K562 (cell line): Measurements from ENCODE around the gene ZNF804A.

Experiments used
- CBX2 ChIP-seq: fragments of 200-600 bp; sonication (generic); IDR thresholded peaks from one replicate; pipeline ENCODE4 v1.6.1; 2012; ENCODE audit warnings: mild to moderate bottlenecking, low read length, inconsistent platforms; ENCODE audit not compliant: insufficient read depth, poor library complexity, severe bottlenecking
- E2F5 ChIP-seq: sonication (generic); formaldehyde crosslinking; IDR thresholded peaks from 2 replicates; pipeline ENCODE4 v1.8.0; 2022; ENCODE audit warnings: mild to moderate bottlenecking, missing genetic modification reagents
- EGR1 ChIP-seq: fragments of 450-650 bp; conservative IDR thresholded peaks from 2 replicates; pipeline ENCODE4 v1.6.1; 2017; ENCODE audit warnings: mild to moderate bottlenecking
- ESRRA ChIP-seq: fragments of 450-650 bp; IDR thresholded peaks from 2 replicates; pipeline ENCODE4 v1.6.1; 2014; ENCODE audit warnings: low read depth, mild to moderate bottlenecking, moderate library complexity, borderline replicate concordance
- FOXA3 ChIP-seq, 2 experiments: fragments of 450-650 bp in 1 of 2; sonication (generic) in 1 of 2; formaldehyde crosslinking; IDR thresholded peaks in 1 of 2; conservative IDR thresholded peaks in 1 of 2; 2 replicates each; pipeline versions ENCODE4 v1.4.0 to v1.8.0; 2020 to 2022; ENCODE audit warnings: mild to moderate bottlenecking in 2 of 2, missing genetic modification reagents in 1 of 2
- MYNN ChIP-seq, 2 experiments: sonication (generic); formaldehyde crosslinking in 1 of 2; IDR thresholded peaks; 2 replicates each; pipeline versions ENCODE4 v1.5.0 to v1.6.1; 2016 to 2020; ENCODE audit warnings: antibody characterized with exemption in 1 of 2, missing genetic modification reagents in 1 of 2
- TAF15 ChIP-seq: fragments of 200-400 bp; formaldehyde crosslinking; IDR thresholded peaks from 2 replicates; pipeline ENCODE4 v1.6.1; 2017; ENCODE audit warnings: mild to moderate bottlenecking, low read depth, low read length, moderate library complexity
- ZBTB33 ChIP-seq: sonication (generic); formaldehyde crosslinking; IDR thresholded peaks from 2 replicates; pipeline ENCODE4 v1.8.1; 2023; ENCODE audit warnings: mild to moderate bottlenecking, missing genetic modification reagents
- ZC3H11A ChIP-seq: IDR thresholded peaks from 2 replicates; pipeline ENCODE4 v1.6.1; 2012; ENCODE audit warnings: low read depth, low read length, improper control_type of control experiment
- ZNF121 ChIP-seq: sonication (generic); formaldehyde crosslinking; conservative IDR thresholded peaks from 2 replicates; pipeline ENCODE4 v1.8.0; 2022; ENCODE audit warnings: missing genetic modification reagents
- ZNF174 ChIP-seq: fragments of 250-450 bp; sonication (Bioruptor Pico); IDR thresholded peaks from 2 replicates; pipeline ENCODE4 v1.4.0; 2020; ENCODE audit warnings: mild to moderate bottlenecking
- ZNF224 ChIP-seq: sonication (generic); formaldehyde crosslinking; IDR thresholded peaks from 2 replicates; pipeline ENCODE4 v1.8.0; 2022; ENCODE audit warnings: mild to moderate bottlenecking, missing genetic modification reagents
- ZNF318 ChIP-seq, 2 experiments: fragments of 450-650 bp; IDR thresholded peaks; 2 replicates each; pipeline ENCODE4 v1.6.1; 2016; ENCODE audit warnings: mild to moderate bottlenecking in 2 of 2, borderline replicate concordance in 1 of 2, low read depth in 1 of 2, moderate library complexity in 1 of 2
- ZNF512 ChIP-seq: IDR thresholded peaks from 2 replicates; pipeline ENCODE4 v1.6.1; 2016; ENCODE audit warnings: missing genetic modification characterization, missing compliant biosample characterization

GRCh38 chr2:184646593-184646992, 48.3 kb downstream of the ZNF804A start:
- TF ChIP-seq ZNF512 (tag) (no peak), FOXA3 (CRISPR knock-in tag; conservative IDR thresholded peaks at IDR 0.05 in 1 of 2, IDR thresholded peaks at IDR 0.05 in 1 of 2) (no peak), ZBTB33 (CRISPR knock-in tag) (no peak), MYNN (IDR thresholded peaks at IDR 0.05) (no peak), MYNN (CRISPR knock-in tag; IDR thresholded peaks at IDR 0.05) (no peak), ZC3H11A (no peak), ZNF224 (no peak), E2F5 (CRISPR knock-in tag) (no peak), CBX2 (no peak), ZNF318 (IDR thresholded peaks at IDR 0.05; ENCODE audit: borderline replicate concordance in 1 of 2, low read depth in 1 of 2) (no peak), ZNF121 (CRISPR knock-in tag) (no peak), TAF15 (no peak), ZNF174 (CRISPR knock-in tag) (no peak), EGR1 (no peak), ESRRA (no peak)
